ENCODE measurements around the gene TK1.

GRCh38 chr17:78174346-78174869 lies 12.4 kb downstream of the TK1 start:
- TF ChIP-seq CTCF (IDR thresholded peaks at IDR 0.05) (peak; percentile 38 to 95 (median 62)), EP300 (IDR thresholded peaks at IDR 0.05; ENCODE audit: low read depth) (no peak), POLR2AphosphoS5 (IDR thresholded peaks at IDR 0.05) (peak; percentile 70 to 89 (median 86)), POLR2A (IDR thresholded peaks at IDR 0.05) (peak; percentile 85)
